Measurements from ENCODE around the gene TBCE. TPM values are rescaled to one million over a fixed set of nuclear protein-coding genes. Genes with fewer than 3 reads are reported as not detected.
"Not testable (repeated sequence)": the region's sequence is repeated elsewhere in the genome, so short reads cannot be mapped to it uniquely, and the experiment has no call there.

The TBCE gene
- total and polyA plus RNA-seq, 2 donors: 33.7 to 34.0 TPM

DNA sequence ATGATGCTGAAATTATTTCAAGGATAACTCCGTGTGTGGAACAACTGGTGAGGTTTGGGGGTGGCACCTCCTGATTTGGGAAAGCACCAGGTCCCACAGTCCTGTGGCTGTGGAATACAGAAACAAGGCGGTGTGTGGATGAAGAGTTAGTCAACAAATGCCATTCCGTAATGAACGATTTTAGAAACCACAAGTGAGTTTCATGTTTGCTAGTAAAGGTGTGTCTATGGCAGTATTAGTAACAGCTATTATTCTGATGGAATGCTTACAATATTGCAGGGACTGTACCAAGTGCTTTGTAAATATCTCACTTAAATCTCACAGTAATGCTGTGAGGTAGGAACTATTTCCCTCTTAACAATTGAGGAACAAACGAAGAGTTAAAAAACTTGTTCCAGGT, 83.2 kb downstream of the TBCE start:
- WGBS: 95% methylated on average over 5 of the region's 5 CpGs
- H3K9me3 ChIP-seq (ENCODE audit: control insufficient read depth in 2 of 2, insufficient read depth in 1 of 2, low read length in 1 of 2): no peaks in the 10 kb centered on the region
- H3K4me3 ChIP-seq (ENCODE audit: low read length in 2 of 2): no peak overlapping the region
- peaks cover 39 to 64% of the 10 kb centered on the region in 2 donors for H3K36me3 ChIP-seq (ENCODE audit: control insufficient read depth in 2 of 2, insufficient read depth in 2 of 2, low read length in 1 of 2)
- H3K27me3 ChIP-seq (ENCODE audit: control insufficient read depth in 2 of 2, insufficient read depth in 1 of 2, low read length in 1 of 2): no peaks in the 10 kb centered on the region
- no peak overlapping the region for H3K27ac ChIP-seq (ENCODE audit: low read depth in 1 of 2, low read length in 1 of 2)
- no peaks in the 10 kb centered on the region for H3K4me1 ChIP-seq (ENCODE audit: control insufficient read depth in 2 of 2, insufficient read depth in 2 of 2, low read length in 2 of 2)
- no peak for DNase-seq (ENCODE audit: low read depth in 6 of 9, low spot score in 9 of 9)

DNA sequence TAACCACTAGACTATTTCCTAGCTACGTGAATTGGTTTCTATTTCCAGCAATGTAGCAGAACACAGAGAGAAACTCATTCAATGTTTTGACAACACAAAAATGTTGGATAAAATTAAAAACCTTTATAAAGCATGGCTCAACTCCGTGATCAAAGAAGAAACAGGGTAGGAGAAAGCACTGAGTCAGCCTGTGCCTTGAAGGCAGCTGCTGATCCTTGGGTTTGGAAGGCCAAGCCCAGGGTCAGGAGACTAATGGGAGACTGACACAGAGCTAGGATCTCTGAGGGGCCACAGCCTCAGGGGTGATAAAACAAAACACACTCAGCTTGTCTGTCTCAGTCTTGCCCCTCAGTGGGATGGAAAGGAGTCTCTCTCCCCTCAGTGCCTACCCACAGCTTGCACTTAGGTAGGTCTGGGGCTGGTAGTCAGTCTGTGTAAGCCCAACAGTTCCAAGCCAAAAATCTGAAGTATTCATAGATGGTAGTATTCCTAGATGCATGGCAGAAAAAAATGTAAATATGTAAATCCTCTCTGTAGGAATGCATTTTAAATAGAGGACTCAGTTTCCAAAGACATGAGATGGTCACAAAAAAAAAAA, 83.8 kb downstream of the TBCE start:
- Histone ChIP-seq H3K27me3 (ENCODE audit: control insufficient read depth in 2 of 2, insufficient read depth in 1 of 2, low read length in 1 of 2) (no peaks in the 10 kb centered on the region), H3K27ac (ENCODE audit: low read depth in 1 of 2, low read length in 1 of 2) (no peak overlapping the region), H3K4me1 (ENCODE audit: control insufficient read depth in 2 of 2, insufficient read depth in 2 of 2, low read length in 2 of 2) (no peaks in the 10 kb centered on the region), H3K4me3 (ENCODE audit: low read length in 2 of 2) (no peak overlapping the region), H3K36me3 (ENCODE audit: control insufficient read depth in 2 of 2, insufficient read depth in 2 of 2, low read length in 1 of 2) (peaks cover 39 to 62% of the 10 kb centered on the region in 2 donors), H3K9me3 (ENCODE audit: control insufficient read depth in 2 of 2, insufficient read depth in 1 of 2, low read length in 1 of 2) (no peaks in the 10 kb centered on the region)
- DNase-seq (ENCODE audit: low read depth in 6 of 9, low spot score in 9 of 9): no peak
- WGBS: 96% methylated on average over 2 of the region's 2 CpGs

DNA sequence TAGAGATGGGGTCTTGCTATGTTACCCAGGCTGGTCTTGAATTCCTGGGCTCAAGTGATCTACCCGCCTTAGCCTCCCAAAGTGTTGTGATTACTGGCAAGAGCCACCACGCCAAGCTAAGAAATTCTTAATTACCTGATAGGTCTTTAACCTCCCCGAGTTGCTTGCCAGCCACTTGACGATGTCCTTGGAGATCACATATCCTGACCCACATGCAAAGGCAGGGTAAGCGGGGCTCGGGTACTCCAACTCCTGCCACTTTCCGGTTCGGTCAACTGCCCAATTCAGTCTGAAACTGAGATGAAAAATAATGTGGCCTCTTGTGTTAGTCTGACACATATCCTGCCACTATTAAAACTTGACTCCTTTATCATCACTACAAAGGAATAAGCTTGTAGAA, 86.8 kb downstream of the TBCE start:
- 98% methylated on average over 8 of the region's 8 CpGs for WGBS
- no peaks in the 10 kb centered on the region for H3K9me3 ChIP-seq (ENCODE audit: control insufficient read depth in 2 of 2, insufficient read depth in 1 of 2, low read length in 1 of 2)
- no peaks in the 10 kb centered on the region for H3K27me3 ChIP-seq (ENCODE audit: control insufficient read depth in 2 of 2, insufficient read depth in 1 of 2, low read length in 1 of 2)
- H3K27ac ChIP-seq (ENCODE audit: low read depth in 1 of 2, low read length in 1 of 2): no peak overlapping the region
- no peak overlapping the region for H3K4me3 ChIP-seq (ENCODE audit: low read length in 2 of 2)
- peaks cover 29 to 55% of the 10 kb centered on the region in 2 donors for H3K36me3 ChIP-seq (ENCODE audit: control insufficient read depth in 2 of 2, insufficient read depth in 2 of 2, low read length in 1 of 2)
- H3K4me1 ChIP-seq (ENCODE audit: control insufficient read depth in 2 of 2, insufficient read depth in 2 of 2, low read length in 2 of 2): no peaks in the 10 kb centered on the region
- DNase-seq (ENCODE audit: low read depth in 6 of 9, low spot score in 9 of 9): no peak

DNA sequence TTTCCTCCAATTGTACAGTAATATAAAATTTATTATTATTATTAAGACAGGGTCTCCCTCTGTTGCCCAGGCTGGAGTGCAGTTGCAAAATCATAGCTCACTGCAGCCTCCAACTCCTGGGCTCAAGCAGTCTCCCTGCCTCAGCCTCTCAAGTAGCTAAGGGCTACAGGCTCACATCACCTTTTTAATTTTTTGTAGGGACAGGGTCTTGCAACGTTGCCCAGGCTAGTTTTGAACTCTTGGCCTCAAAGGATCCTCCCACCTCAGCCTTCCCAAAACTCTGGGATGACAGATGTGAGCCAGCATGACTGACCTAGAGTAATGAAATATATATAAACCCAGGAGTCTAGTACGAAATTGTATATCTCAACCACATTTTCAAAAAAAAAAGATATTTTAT, 87.9 kb downstream of the TBCE start:
- DNase-seq (ENCODE audit: low read depth in 6 of 9, low spot score in 9 of 9): no peak
- Histone ChIP-seq H3K36me3 (ENCODE audit: control insufficient read depth in 2 of 2, insufficient read depth in 2 of 2, low read length in 1 of 2) (peaks cover 26 to 48% of the 10 kb centered on the region in 2 donors), H3K27ac (ENCODE audit: low read depth in 1 of 2, low read length in 1 of 2) (no peak overlapping the region), H3K4me3 (ENCODE audit: low read length in 2 of 2) (no peak overlapping the region), H3K27me3 (ENCODE audit: control insufficient read depth in 2 of 2, insufficient read depth in 1 of 2, low read length in 1 of 2) (no peaks in the 10 kb centered on the region), H3K4me1 (ENCODE audit: control insufficient read depth in 2 of 2, insufficient read depth in 2 of 2, low read length in 2 of 2) (no peaks in the 10 kb centered on the region), H3K9me3 (ENCODE audit: control insufficient read depth in 2 of 2, insufficient read depth in 1 of 2, low read length in 1 of 2) (no peaks in the 10 kb centered on the region)
- WGBS: 97% methylated on average over 2 of the region's 2 CpGs

DNA sequence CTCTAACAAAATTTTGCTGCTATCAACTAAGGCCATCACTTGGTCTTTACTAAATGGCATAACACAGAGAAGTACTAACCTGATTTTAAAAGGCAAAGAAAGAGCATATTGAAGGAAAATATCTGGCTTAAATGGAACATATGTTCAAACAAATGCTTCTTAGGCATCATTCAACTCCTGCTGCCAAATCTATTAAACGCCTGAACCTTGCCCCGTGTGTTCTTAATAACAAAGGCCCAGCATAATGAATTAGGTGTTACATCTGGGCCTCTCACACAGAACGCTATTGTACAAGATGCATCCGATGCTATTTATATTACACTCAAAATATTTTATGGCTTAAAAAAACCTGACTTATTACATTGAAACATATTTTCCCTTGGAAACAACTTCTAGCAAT, 88.6 kb downstream of the TBCE start:
- 99% methylated on average over 4 of the region's 4 CpGs for whole genome bisulfite sequencing
- Histone ChIP-seq H3K9me3 (ENCODE audit: control insufficient read depth in 2 of 2, insufficient read depth in 1 of 2, low read length in 1 of 2) (no peaks in the 10 kb centered on the region), H3K36me3 (ENCODE audit: control insufficient read depth in 2 of 2, insufficient read depth in 2 of 2, low read length in 1 of 2) (peaks cover 20 to 42% of the 10 kb centered on the region in 2 donors), H3K27me3 (ENCODE audit: control insufficient read depth in 2 of 2, insufficient read depth in 1 of 2, low read length in 1 of 2) (no peaks in the 10 kb centered on the region), H3K4me1 (ENCODE audit: control insufficient read depth in 2 of 2, insufficient read depth in 2 of 2, low read length in 2 of 2) (no peaks in the 10 kb centered on the region), H3K27ac (ENCODE audit: low read depth in 1 of 2, low read length in 1 of 2) (no peak overlapping the region), H3K4me3 (ENCODE audit: low read length in 2 of 2) (no peak overlapping the region)
- DNase-seq (ENCODE audit: low read depth in 6 of 9, low spot score in 9 of 9): no peak

DNA sequence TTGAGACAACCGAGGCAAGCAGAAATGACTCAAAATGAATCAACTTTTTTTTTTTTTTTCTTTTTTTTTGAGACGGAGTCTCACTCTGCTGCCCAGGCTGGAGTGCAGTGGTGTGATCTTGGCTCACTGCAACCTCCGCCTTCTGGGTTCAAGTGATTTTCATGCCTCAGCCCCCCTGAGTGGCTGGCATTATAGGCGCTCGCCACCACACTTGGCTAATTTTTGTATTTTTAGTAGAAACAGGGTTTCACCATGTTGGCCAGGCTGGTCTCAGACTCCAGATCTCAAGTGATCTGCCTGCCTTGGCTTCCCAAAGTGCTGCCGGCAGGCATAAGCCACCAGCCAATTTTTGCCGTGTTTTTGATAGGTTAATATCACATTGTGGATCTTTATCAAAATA, 90.6 kb downstream of the TBCE start:
- not testable (repeated sequence) for DNase-seq (ENCODE audit: low read depth in 6 of 9, low spot score in 9 of 9); H3K4me1 ChIP-seq (ENCODE audit: control insufficient read depth in 2 of 2, insufficient read depth in 2 of 2, low read length in 2 of 2); H3K9me3 ChIP-seq (ENCODE audit: control insufficient read depth in 2 of 2, insufficient read depth in 1 of 2, low read length in 1 of 2); H3K27me3 ChIP-seq (ENCODE audit: control insufficient read depth in 2 of 2, insufficient read depth in 1 of 2, low read length in 1 of 2); H3K27ac ChIP-seq (ENCODE audit: low read depth in 1 of 2, low read length in 1 of 2); H3K4me3 ChIP-seq (ENCODE audit: low read length in 2 of 2)
- 98% methylated on average over 7 of the region's 7 CpGs for WGBS
- H3K36me3 ChIP-seq (ENCODE audit: control insufficient read depth in 2 of 2, insufficient read depth in 2 of 2, low read length in 1 of 2): peaks cover 11 to 34% of the 10 kb centered on the region in 2 donors

DNA sequence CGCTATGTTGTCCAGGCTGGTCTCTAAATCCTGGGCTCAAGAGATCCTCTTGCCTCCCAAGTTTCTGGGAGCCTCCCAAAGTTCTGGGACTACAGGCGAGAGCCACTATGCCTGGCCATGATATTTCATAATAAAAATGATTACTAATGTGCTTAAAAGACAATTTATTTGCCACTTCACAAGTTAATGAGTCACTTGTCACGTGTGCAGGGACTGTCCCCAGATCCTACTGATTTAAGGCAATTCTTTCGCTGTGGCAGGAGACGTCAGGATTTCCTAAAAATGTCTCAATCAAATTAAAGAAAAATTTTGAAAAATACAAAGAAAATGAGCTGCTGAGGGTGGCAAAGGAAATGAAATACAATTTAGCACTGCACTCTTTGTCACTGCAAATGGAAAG, 93.5 kb downstream of the TBCE start:
- DNase-seq (ENCODE audit: low read depth in 6 of 9, low spot score in 9 of 9): no peak
- H3K4me1 ChIP-seq (ENCODE audit: control insufficient read depth in 2 of 2, insufficient read depth in 2 of 2, low read length in 2 of 2): no peaks in the 10 kb centered on the region
- WGBS: 97% methylated on average over 5 of the region's 5 CpGs
- H3K9me3 ChIP-seq (ENCODE audit: control insufficient read depth in 2 of 2, insufficient read depth in 1 of 2, low read length in 1 of 2): no peaks in the 10 kb centered on the region
- no peaks in the 10 kb centered on the region for H3K27me3 ChIP-seq (ENCODE audit: control insufficient read depth in 2 of 2, insufficient read depth in 1 of 2, low read length in 1 of 2)
- H3K36me3 ChIP-seq (ENCODE audit: control insufficient read depth in 2 of 2, insufficient read depth in 2 of 2, low read length in 1 of 2): peaks cover 0 to 18% of the 10 kb centered on the region in 2 donors
- H3K4me3 ChIP-seq (ENCODE audit: low read length in 2 of 2): no peak overlapping the region
- H3K27ac ChIP-seq (ENCODE audit: low read depth in 1 of 2, low read length in 1 of 2): no peak overlapping the region

DNA sequence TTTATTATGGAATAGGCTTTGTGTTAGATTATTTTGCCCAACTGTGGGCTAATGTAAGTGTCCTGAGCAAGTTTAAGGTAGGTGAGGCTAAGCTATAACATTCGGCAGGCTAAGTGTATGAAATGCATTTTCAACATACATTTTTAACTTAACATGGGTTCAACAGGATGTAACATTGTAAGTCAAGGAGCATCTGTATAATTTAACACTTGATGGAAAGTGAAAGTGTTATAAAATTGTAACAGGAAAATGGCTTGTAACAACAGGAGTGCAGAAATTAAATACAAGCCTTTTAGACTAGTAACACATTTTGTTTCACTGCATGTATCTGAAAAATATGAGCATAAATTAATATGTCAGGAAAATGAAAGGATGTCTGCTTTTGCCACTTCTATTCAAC, 94.7 kb downstream of the TBCE start:
- Histone ChIP-seq H3K9me3 (ENCODE audit: control insufficient read depth in 2 of 2, insufficient read depth in 1 of 2, low read length in 1 of 2) (no peaks in the 10 kb centered on the region), H3K4me3 (ENCODE audit: low read length in 2 of 2) (no peak overlapping the region), H3K27me3 (ENCODE audit: control insufficient read depth in 2 of 2, insufficient read depth in 1 of 2, low read length in 1 of 2) (no peaks in the 10 kb centered on the region), H3K4me1 (ENCODE audit: control insufficient read depth in 2 of 2, insufficient read depth in 2 of 2, low read length in 2 of 2) (no peaks in the 10 kb centered on the region), H3K36me3 (ENCODE audit: control insufficient read depth in 2 of 2, insufficient read depth in 2 of 2, low read length in 1 of 2) (peaks cover 0 to 18% of the 10 kb centered on the region in 2 donors), H3K27ac (ENCODE audit: low read depth in 1 of 2, low read length in 1 of 2) (no peak overlapping the region)
- 63% methylated on average over 1 of the region's 1 CpG for WGBS
- peak in 3 of 9 donors; percentile 7 to 34 (median 9) for DNase-seq (ENCODE audit: low read depth in 6 of 9, low spot score in 9 of 9)

DNA sequence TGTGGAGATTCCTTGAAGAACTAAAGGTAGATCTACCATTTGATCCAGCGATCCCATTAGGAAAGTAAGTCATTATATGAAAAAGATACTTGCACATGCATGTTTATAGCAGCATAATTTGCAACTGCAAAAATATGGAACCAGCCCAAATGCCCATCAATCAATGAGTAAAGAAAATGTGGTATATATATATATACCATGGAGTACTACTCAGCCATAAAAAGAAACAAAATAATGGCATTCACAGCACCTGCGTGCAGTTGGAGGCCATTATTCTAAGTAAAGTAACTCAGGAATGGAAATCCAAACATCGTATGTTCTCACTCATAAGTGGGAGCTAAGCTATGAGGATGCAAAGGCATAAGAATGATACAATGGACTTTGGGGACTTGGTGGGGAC, 95.6 kb downstream of the TBCE start:
- H3K4me1 ChIP-seq (ENCODE audit: control insufficient read depth in 2 of 2, insufficient read depth in 2 of 2, low read length in 2 of 2); H3K4me3 ChIP-seq (ENCODE audit: low read length in 2 of 2); H3K9me3 ChIP-seq (ENCODE audit: control insufficient read depth in 2 of 2, insufficient read depth in 1 of 2, low read length in 1 of 2); H3K27me3 ChIP-seq (ENCODE audit: control insufficient read depth in 2 of 2, insufficient read depth in 1 of 2, low read length in 1 of 2); H3K27ac ChIP-seq (ENCODE audit: low read depth in 1 of 2, low read length in 1 of 2); DNase-seq (ENCODE audit: low read depth in 6 of 9, low spot score in 9 of 9): not testable (repeated sequence)
- H3K36me3 ChIP-seq (ENCODE audit: control insufficient read depth in 2 of 2, insufficient read depth in 2 of 2, low read length in 1 of 2): peaks cover 0 to 11% of the 10 kb centered on the region in 2 donors
- 99% methylated on average over 3 of the region's 3 CpGs for WGBS

All from thymus (tissue), 11 donors.